Astrocyte of the hippocampus (primary cell): ENCODE data around the gene CLCN1.
A peak's percentile ranks its signal among the peaks of the same experiment; 100 is the strongest.

Source experiments
- DNase-seq: peaks from one replicate; pipeline ENCODE4 v3.0.0; 2011; ENCODE audit warnings: low read depth, low spot score

The CLCN1 gene

DNA sequence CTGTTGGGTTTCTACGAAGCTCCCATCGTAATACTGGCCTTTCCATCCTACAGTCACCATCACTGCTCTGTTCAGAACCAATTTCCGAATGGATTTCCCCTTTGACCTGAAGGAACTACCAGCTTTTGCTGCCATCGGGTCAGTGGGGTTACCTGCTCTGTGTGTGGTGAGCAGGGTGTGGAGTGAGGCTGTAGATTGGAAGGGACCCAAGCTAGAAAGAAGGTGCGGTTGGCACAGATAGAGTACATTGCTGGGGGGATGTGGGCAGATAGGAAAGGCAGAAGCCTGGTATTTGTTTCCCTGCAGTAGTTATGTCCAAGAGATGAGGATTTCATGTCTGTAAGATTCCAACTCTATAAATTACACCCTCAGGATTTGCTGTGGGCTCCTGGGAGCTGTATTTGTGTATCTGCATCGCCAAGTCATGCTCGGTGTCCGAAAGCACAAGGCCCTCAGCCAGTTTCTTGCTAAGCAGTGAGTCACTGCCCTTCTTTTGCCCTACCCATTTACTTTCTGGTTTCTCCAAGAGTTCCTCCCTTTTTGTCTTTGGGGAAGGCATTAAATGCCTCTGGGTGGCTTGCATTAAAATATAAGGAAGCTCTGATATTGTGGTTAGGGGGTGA is 15.4 kb downstream of the CLCN1 start:
- peak; percentile 85 for DNase-seq

DNA sequence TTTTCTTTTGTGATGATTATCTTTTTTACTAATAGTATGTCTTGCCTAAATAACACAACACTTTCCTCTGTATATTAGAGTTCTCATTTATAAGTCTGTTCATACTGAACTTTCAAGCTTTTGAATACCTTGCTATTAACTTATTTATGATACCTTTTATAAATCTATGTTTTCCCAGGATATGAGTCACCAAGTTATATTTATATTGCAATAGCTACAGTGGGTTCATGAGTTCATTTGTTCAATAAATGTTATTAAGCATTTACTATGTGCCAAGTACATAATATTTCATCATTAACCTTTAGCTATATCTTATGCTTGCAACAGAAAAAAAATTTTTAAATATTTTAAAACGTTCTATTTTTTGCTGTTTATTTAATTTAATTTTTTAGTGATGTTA is 18.3 kb downstream of the CLCN1 start:
- DNase-seq = no peak

DNA sequence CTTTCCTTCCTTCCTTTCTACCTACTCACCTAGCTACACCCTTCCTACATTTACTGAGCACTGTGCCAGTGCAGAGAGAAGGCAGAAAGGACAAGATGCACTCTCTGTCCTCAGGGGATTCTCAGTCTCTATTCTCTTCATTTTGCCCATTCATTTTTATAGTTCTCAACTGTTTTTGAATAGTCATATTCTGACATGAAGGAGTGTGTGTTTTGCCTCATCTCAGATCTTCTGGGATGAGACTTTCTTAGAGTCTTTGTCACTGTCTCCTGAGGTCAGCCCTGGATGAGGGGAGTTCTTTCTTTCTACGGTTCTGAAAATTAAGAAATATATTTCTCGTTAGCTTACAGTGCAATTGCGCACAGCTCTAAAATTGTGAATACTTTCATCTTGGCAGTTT is 21.3 kb downstream of the CLCN1 start:
- no peak for DNase-seq

DNA sequence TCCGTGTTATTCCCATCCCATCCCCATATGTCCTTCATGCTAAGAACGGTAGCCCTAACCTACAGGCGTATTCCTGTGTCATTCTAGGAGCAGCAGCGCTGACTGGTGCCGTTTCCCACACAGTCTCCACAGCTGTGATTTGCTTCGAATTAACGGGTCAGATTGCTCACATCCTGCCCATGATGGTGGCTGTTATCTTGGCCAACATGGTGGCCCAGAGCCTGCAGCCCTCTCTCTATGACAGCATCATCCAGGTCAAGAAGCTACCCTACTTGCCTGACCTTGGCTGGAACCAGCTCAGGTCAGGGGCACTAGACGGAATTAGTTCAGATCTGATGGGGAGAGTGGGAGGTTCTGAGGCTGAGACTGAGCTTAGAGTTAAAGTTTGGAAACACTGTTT is 25.9 kb downstream of the CLCN1 start:
- DNase-seq = no peak

DNA sequence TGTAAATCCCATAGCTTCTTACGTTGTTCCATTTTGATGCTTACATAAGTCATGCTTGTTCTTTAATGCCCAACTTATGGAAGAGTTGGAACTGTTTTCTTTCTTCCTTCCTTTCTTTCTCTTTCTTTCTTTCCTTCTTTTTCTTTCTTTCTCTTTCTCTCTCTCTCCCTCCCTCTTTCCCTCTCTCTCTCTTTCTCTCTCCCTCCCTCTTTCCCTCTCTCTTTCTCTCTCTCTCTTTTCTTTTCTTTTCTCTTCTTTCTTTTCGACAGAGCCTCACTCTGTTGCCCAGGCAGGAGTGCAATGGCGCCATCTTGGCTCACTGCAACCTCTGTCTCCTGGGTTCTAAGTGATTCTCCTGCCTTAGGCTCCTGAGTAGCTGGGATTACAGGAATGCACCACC is 27.7 kb downstream of the CLCN1 start:
- DNase-seq = no peak

DNA sequence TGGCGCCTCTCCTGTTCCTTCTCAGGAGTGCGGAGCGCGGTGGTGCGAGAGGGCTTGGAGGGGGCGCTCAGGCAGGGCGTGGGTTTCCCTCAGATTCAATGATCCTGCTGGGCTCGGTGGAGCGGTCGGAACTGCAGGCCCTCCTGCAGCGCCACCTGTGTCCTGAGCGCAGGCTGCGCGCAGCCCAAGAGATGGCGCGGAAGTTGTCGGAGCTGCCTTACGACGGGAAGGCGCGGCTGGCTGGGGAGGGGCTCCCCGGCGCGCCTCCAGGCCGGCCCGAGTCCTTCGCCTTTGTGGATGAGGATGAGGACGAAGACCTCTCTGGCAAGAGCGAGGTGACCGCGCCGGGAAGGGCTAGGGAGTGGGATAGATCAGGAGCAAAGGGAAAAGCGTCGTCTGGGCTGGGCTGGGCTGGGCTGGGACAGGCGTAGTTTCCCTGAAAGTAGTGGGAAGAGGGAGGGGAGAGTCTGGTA is 29.6 kb downstream of the CLCN1 start:
- peak; percentile 72 for DNase-seq

DNA sequence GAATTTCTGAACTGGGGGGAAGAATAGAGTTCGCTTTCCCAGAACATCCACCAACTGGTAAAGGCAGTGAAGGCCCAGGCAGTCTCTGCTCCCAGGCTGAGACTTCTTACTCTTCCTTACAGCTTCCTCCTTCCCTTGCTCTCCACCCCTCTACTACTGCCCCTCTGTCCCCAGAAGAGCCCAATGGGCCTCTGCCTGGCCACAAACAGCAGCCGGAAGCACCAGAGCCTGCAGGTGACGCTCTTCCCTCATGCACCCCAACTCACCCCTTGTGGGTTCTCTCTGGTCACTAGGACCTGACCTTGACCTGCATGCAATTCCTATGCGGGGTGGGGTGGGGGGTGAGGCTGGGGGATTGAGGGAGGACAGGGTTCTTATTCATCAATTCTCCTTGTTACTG is 30.1 kb downstream of the CLCN1 start:
- no peak for DNase-seq

DNA sequence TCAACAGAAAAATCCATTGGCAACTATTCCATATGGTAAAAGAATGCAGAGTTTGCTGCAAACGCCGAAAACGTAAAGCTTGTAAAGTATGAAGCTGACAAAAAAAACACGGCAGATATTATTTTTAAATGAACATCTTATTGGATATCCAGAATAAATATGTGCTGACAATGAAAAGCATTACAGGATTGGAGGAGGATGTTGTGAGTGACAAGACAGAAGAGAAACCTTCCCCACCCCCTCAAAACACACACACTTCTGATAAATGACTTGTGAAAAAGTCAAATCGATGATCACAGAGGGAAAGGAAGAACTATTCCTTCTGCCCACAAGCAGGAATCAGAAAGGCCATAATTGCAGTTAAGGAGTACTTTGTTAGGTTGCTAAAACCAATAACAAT is 32.0 kb downstream of the CLCN1 start:
- no peak for DNase-seq

DNA sequence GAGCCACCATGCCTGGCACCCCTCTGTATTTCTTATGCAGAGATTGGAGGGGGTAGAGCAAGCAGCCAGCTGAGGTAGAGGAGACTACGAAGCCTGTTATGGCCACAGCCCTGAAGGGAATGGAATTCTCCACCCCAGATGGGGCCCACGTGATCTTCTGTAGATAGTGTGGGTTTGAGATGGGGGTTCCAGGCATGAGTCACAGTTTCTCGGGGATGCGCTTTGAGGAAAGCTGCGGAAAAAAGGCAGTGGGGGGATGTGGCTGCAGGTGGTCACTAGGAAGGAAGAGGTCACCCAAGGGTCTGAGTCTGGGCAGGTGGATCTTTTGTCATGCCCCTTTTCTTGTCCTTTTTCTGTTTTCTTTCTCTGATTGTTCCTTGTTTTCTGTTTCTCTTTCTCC is 35.1 kb downstream of the CLCN1 start:
- DNase-seq = no peak

DNA sequence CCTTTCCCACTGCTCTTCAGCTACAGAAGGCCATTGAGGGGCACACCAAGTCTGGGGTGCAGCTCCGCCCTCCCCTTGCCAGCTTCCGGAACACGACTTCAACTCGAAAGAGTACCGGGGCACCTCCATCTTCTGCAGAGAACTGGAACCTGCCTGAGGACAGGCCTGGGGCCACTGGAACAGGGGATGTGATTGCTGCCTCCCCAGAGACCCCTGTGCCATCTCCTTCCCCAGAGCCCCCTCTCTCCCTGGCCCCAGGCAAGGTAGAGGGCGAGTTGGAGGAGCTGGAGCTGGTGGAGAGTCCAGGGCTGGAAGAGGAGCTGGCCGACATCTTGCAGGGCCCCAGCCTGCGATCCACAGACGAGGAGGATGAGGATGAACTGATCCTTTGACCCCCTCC is 35.7 kb downstream of the CLCN1 start:
- DNase-seq = no peak

DNA sequence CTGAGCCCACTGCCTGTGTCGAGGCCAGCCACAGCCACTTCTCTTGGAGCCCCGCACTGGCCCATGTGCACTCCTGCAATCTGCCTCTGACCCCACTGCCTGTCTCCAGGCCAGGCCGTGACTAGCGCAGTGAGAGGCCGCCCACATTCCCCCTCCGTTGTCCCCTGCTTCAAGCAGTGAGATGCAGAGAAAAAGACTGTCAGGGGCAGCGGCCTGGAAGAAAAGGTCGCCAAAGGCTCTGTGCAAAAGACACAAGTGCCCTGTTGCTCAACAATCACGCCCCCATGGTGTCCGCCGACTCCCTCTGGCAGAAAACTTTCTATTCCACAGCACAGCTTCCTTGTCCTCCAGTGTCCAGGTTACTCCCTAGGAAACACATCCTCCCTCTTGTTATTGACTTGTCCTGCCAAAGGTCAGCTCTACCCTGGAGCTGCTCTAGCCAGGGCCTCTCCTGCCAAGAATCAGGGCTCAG is 36.7 kb downstream of the CLCN1 start:
- DNase-seq = no peak

DNA sequence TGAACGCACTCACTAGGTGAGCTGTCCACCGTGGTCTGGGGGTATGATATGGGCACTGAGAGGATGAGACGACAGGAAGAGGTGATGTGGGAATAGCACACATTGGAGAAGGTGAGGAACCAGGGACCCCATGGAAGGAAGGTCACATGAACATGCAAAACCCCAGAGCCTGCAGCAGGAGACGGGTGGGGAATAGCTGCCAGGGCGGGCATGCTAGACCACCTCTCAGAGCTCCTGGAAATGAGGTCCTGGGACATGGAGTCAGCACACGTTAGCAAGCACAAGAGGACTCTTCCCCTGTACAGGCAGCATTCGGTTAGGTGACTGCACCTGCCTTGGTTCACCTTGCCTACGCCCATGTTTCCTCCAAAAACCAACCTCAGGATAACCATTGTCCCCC is 38.5 kb downstream of the CLCN1 start:
- no peak for DNase-seq

DNA sequence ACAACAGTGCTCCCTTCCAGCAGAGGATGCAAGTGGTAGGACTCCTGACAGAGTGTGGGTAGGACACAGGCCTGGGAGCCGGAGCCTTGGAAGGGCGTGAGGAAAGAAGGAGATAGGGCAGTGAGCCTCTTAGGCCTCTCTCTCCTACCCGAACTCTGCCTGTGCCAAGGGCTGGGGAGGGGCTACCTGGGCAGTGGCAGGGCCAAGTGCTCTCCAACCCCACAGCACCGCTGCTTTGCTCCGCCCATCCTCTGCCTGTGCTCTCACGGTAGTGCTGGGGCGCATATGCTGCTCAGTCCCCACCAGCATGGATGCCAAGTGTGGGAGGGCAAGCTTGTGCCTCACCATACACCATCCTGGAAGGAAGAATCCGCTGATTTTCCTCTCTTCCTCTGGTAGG is 39.1 kb downstream of the CLCN1 start:
- no peak for DNase-seq

DNA sequence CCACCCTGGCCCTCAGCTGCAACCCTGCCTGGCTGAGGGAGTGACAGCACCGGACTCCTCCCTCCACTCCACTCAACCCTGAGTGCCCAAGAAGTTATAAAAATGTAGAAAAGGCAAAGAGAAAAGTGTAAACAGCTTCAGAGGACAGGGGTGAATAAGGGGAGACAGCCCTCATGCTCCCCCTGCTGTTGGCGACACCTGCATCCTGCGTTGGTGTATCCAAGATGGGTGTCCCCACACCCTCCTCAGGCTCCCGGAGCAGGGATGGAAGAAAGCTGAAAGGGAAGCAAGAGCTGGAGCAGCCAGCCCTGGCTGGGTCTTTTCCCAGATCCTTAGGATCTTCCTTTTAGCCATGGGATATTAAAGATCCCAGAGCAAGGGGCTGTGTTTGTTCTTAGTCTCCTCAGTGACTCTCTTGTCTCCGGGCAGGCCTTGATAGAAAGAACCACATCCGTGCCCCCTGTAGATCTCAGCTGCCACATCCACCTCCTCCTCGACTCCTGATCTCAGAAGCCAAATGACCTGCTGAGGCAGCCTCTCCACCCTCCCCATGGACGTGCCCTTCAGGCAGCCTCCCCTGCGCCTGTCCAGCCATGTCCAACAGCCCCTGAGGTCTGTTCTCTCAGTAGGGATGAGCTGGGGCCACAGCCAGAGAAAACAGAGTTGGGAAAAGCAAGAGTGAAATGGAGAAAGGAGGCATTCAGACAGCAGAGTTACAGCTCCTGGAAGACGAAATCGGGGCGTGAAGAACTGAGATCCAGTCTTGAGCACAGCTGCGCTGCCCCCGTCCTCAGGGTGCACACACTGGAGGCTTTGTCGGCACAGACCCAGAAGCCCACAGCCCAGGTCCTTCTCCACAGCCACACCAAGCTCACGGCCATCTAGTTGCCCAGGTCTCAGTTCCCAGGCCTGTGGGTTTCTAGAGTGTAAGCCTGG is 39.8 kb downstream of the CLCN1 start:
- no peak for DNase-seq

DNA sequence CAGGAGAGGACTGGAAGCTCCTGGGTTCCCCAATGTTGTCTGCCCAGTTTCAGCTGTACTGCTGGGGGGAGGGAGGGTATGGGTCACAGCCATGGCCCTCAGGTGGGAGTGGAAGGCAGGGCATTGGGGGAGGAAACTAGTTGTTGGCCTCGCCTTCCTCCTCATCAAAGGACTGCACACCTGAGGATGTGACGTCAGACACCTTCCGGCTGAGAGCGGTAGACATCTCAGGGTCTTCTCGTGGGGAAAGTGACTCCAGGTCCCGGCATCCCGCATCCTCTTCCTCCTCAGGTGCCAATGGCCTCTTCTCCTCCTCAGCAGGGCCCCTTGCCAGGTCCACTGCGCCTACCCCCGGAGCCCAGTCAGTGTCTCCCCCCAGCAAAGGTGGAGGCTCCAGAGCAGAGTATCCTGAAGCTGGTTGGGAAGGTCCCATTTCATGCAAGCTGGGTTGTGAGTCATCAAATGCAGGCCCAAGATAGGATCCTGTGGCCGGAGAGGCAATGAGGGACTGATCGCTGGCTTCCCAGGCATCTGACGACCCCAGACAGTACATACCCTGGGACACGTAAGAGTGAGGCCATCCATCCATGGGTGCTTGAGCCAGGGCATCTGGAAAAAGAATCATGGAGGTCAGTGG is 40.6 kb downstream of the CLCN1 start:
- DNase-seq = no peak

DNA sequence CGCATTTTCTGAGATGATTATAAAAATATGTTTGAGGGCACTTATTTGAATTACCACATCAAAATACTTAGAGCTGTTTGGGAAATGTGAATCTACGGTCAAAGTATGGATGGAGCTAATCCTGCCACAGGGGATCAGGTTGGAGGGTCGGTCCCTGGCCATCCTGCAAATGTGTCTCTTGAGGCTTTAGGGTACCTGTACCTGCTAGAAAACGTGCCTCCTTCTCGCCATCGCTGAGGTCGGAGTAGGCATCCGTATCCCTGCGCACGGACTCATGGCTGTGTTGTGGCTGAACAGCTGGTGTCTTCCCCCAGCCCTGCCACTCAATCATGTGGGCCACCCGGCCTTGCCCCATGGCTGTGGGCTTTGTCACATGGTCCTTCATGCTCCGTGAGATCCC is 42.7 kb downstream of the CLCN1 start:
- DNase-seq = no peak

DNA sequence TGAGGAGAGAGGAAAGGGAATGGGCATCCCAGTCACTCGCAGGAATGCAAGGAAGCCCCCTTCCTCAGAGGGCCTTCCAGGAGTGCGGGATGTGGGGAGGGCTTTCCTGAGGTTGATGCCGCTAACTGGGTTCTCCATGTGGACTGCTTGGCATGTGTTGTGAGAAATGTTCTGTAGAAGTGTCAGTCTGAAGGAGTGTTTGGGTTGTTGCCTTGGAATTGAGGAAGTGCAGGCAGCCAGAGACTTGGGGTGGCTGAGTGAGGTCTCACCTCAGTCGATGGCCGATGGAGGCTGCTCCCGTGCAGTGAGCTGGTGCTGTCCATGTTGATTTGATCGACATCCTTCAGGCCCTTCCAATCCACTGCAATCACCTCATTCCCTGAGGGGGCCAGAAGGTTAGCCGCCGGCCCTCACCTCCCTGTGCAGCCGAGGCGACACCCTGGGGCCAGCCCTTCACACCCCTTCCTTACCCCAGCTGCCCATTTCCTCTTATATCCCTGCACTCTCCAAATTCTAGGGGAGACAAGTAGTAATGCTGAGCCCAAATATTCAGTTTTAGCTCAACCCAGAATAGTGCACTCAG is 44.0 kb downstream of the CLCN1 start:
- no peak for DNase-seq

DNA sequence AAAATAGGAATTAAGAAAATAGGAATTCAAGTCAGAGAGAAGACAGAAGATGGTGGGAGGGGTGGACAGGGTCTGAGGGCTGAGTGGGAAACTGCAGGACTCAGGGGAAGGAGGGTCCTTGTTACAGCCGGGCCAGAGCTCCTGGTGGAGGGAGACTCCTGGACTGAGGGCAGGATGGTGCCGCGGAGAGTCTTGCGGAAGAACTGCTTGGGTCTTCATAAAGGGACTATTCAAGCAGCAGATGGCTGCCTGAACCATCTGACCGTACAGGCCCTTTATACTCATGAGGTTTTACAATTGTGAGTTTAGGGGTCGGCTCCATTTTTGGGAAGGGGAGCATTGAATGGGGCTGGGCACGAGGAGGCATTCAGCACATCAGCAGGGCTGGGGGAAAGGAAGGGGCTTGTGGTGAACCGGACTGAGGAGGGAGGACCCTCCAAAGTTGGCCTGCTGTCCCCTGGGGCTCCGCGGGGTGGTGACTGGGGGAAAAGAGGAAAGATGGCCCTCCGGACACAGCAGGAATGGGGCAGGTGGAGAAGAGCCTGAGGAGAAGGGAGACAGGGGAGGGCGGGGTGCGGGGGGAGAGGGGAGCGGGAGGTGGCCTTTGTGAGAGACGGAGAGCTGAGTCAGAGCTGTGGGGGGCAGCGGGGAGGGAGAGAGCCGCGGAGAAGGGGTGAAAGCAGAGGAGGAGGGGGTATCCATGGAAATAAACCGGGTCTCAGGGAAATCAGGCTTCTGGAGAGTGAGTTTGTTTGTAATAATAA is 45.1 kb downstream of the CLCN1 start:
- peak; percentile 30 for DNase-seq

DNA sequence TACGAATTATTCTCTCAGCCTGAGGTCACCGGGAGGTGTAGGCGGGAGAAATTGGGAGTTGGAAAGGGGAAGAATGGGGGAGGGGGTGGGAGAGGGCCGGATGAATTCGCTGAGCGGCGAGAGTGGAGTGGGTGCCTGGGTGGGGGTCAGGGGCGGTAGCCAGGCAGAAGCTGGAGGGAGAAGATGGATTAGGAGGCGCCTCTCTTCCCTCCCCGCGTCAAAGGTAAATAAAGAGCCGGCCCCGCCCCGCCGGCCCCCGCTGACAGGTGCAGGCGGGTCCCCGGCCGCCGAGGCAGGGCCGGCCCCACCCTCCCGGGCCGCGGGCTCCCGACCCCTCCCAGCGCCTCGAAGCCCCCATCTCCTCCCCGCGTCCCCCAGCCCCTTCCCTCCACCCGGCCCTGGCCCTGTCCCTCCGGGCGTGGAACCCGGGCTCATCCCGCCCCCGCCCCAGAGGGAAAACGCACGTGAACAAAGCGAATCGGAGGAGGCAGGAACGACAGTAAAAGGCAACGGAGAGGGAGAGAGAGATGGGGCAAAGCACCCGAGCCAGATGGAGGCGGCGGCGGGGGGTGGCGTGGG is 45.7 kb downstream of the CLCN1 start:
- no peak for DNase-seq

DNA sequence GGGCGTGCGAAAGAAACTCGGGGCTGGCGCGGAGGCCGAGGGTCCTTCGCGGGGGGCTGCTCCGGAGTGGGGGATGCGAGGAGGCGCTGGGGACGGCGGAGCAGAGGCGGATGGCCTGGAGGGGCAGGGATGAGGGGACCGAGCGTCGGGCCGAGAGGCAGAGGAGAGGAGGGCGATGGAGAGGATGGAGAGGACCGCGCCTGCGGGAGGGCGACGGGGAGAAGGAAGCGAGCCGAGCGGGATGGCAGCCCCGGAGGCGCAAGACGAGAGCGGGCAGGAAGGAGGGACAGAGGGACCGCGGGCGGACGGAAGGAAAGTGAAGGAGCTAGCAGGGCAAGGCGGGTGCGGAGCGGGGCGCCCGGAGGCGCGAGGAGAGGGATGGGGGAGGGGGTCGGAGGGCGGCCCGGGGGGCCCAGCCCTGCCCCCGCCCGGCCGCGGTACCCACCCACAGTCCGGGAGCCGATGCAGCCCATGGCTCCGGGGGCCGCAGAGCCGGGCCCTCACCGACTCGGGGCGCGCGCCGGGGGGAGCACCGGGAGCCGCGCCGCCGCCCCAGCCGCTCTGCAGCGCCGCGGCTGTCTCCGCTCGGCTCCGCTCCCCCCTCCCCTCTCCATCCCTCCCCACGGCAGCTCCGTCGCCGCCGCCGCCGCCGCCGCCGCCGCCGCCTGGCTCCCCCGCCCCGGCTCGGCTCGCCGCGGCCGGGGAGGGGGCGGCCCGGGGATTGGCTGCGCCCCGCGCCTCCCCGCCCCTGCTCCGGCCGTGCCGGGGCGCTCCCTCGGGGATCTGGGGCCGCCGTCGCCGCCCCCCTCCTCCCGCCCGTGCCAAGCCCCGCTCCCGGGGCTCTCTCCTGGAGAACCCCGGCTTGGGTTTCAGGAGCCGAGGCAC is 46.5 kb downstream of the CLCN1 start, which contains the start of gene FAM131B:
TSS of gene FAM131B (minus strand) at position 583 of the 885 bp plus-strand sequence. CDS start at position 473, 110 bp downstream.
- DNase-seq = peak; percentile 52
